Measurements from ENCODE around the gene LGALS3BP. TPM values are rescaled to one million over a fixed set of nuclear protein-coding genes. Genes with fewer than 3 reads are reported as not detected.

The LGALS3BP gene
- total and polyA plus RNA-seq, 2 of the 13 experiments (the other 11 are each of a cell fraction or from before 2014, with no cell fraction given) = 137 to 332 TPM

GRCh38 chr17:78979780-78980623, at the start of gene LGALS3BP (continued):
- TF ChIP-seq HNF4G (IDR thresholded peaks at IDR 0.05; ENCODE audit: borderline replicate concordance, low read depth, low read length) (no peak), HNF4G (CRISPR knock-in tag; IDR thresholded peaks at IDR 0.05; ENCODE audit: borderline replicate concordance, low read depth) (no peak; the same call in none of the 2 replicates), PITX1 (CRISPR knock-in tag; IDR thresholded peaks at IDR 0.05) (peak; percentile 49; the same call in 1 of the 2 replicates), ZNF720 (CRISPR knock-in tag; IDR thresholded peaks at IDR 0.05) (peak; percentile 73; the same call in 1 of the 2 replicates), ZNF747 (CRISPR knock-in tag; IDR thresholded peaks at IDR 0.05; ENCODE audit: borderline replicate concordance) (peak; percentile 18; the same call in 1 of the 2 replicates), PLRG1 (conservative IDR thresholded peaks at IDR 0.05) (no peak), ATF4 (CRISPR knock-in tag; IDR thresholded peaks at IDR 0.05) (peak in 1 of 2 experiments; percentile 78; a peak in 2 of 4 replicates), HBP1 (CRISPR knock-in tag; IDR thresholded peaks at IDR 0.05; ENCODE audit: low read depth) (peak; percentile 75; the same call in 1 of the 2 replicates), RXRB (CRISPR knock-in tag; IDR thresholded peaks at IDR 0.05; ENCODE audit: borderline replicate concordance) (peak; percentile 73), RCOR2 (CRISPR knock-in tag; IDR thresholded peaks at IDR 0.05) (no peak), NBN (conservative IDR thresholded peaks at IDR 0.05) (no peak), POLR2A (IDR thresholded peaks at IDR 0.05; ENCODE audit: insufficient read depth in 1 of 2, low read depth in 2 of 2, low read length in 2 of 2) (peak; percentile 97 to 98), ZNF709 (CRISPR knock-in tag; IDR thresholded peaks at IDR 0.05) (peak; percentile 78; the same call in 1 of the 2 replicates), THAP7 (CRISPR knock-in tag; IDR thresholded peaks at IDR 0.05) (peak; percentile 52; the same call in 1 of the 2 replicates), CREM (IDR thresholded peaks at IDR 0.05) (no peak; the same call in 1 of the 2 replicates), CREM (CRISPR knock-in tag; IDR thresholded peaks at IDR 0.05) (no peak), HMGXB3 (CRISPR knock-in tag; IDR thresholded peaks at IDR 0.05; ENCODE audit: borderline replicate concordance) (peak; percentile 83), ZNF10 (CRISPR knock-in tag; IDR thresholded peaks at IDR 0.05; ENCODE audit: borderline replicate concordance, low read depth) (no peak), FOXP1 (IDR thresholded peaks at IDR 0.05) (no peak), FOXP1 (CRISPR knock-in tag; IDR thresholded peaks at IDR 0.05) (no peak), HOXA5 (CRISPR knock-in tag; IDR thresholded peaks at IDR 0.05) (no peak), ZNF841 (CRISPR knock-in tag; IDR thresholded peaks at IDR 0.05; ENCODE audit: borderline replicate concordance) (no peak), KLF15 (CRISPR knock-in tag; IDR thresholded peaks at IDR 0.05; ENCODE audit: borderline replicate concordance) (no peak), SSRP1 (CRISPR knock-in tag; IDR thresholded peaks at IDR 0.05) (0 out of 2 replicates have a peak, but pooled peaks have one; percentile 13)

Measured in HepG2 (cell line).